SK-N-SH (cell line): ENCODE measurements around the gene TEK. TPM values are rescaled to one million over a fixed set of nuclear protein-coding genes. Genes with fewer than 3 reads are reported as not detected.
A peak's percentile ranks its signal among the peaks of the same experiment; 100 is the strongest.

Experiments used
- CTCF ChIA-PET: fragments of 300-600, 350-600 bp; formaldehyde crosslinking; extraction: SDS; loops from one replicate; lab custom pipeline; 2021; lab: Yijun Ruan, JAX
- POLR2A ChIA-PET: fragments of 350-600 bp; sonication (Branson Sonifier 250); formaldehyde crosslinking; extraction: SDS; loops from one replicate; lab custom pipeline; 2020; ENCODE audit warnings: antibody characterized with exemption, inconsistent platforms; lab: Yijun Ruan, JAX
- DNase-seq: peaks from one replicate; pipeline ENCODE4 v3.0.0; 2012
- H2AFZ ChIP-seq: fragments of 200-600 bp; sonication (generic); 2 replicates; pipeline ENCODE4 v1.8.1; 2016; ENCODE audit warnings: antibody characterized with exemption, mild to moderate bottlenecking, low read depth
- H3F3A ChIP-seq: fragments of 200-600 bp; sonication (generic); replicated peaks from 2 replicates; pipeline ENCODE3; 2016; ENCODE audit warnings: antibody characterized with exemption, mild to moderate bottlenecking; ENCODE audit not compliant: insufficient read depth
- H3K27ac ChIP-seq, 2 experiments: fragments of 200-500 bp in 1 of 2; fragments of 200-600 bp in 1 of 2; sonication (Bioruptor generic) in 1 of 2; sonication (generic), shearing (Covaris generic) in 1 of 2; 2 replicates each; pipeline versions ENCODE4 v1.5.1 to v1.6.1; 2014 to 2016; ENCODE audit warnings: low read depth in 2 of 2, inconsistent platforms in 1 of 2, low read length in 1 of 2, mild to moderate bottlenecking in 1 of 2, mixed read lengths in 1 of 2
- H3K27me3 ChIP-seq: fragments of 200-600 bp; sonication (generic), shearing (Covaris generic); 2 replicates; pipeline ENCODE4 v1.6.1; 2016; ENCODE audit warnings: mixed run types; ENCODE audit not compliant: insufficient read depth
- H3K36me3 ChIP-seq, 2 experiments: fragments of 200-500 bp in 1 of 2; fragments of 200-600 bp in 1 of 2; sonication (Bioruptor generic) in 1 of 2; sonication (generic) in 1 of 2; replicated peaks in 1 of 2; 2 replicates each; pipeline versions ENCODE3 to v1.5.1; 2014 to 2016; ENCODE audit warnings: low read length in 1 of 2, mild to moderate bottlenecking in 1 of 2; ENCODE audit not compliant: insufficient read depth in 2 of 2, control insufficient read depth in 1 of 2
- H3K4me1 ChIP-seq, 2 experiments: fragments of 200-500 bp in 1 of 2; fragments of 200-600 bp in 1 of 2; sonication (Bioruptor generic) in 1 of 2; sonication (generic), shearing (Covaris generic) in 1 of 2; 2 replicates each; pipeline versions ENCODE4 v1.5.1 to v1.6.1; 2014 to 2016; ENCODE audit warnings: low read depth in 1 of 2, low read length in 1 of 2, mixed run types in 1 of 2; ENCODE audit not compliant: insufficient read depth in 2 of 2, control insufficient read depth in 1 of 2
- H3K4me2 ChIP-seq: fragments of 200-600 bp; sonication (generic), shearing (Covaris generic); 2 replicates; pipeline ENCODE4 v1.6.1; 2017; ENCODE audit warnings: mixed run types
- H3K4me3 ChIP-seq, 2 experiments: fragments of 200-500 bp in 1 of 2; fragments of 200-600 bp in 1 of 2; sonication (Bioruptor generic) in 1 of 2; sonication (generic), shearing (Covaris generic) in 1 of 2; 2 replicates each; pipeline versions ENCODE4 v1.5.1 to v1.8.1; 2014 to 2016; ENCODE audit warnings: low read depth in 2 of 2, inconsistent platforms in 1 of 2, low read length in 1 of 2, mild to moderate bottlenecking in 1 of 2, mixed read lengths in 1 of 2, moderate library complexity in 1 of 2
- H3K79me2 ChIP-seq: fragments of 200-600 bp; sonication (generic); 2 replicates; pipeline ENCODE4 v1.8.1; 2017; ENCODE audit warnings: mild to moderate bottlenecking; ENCODE audit not compliant: insufficient read depth
- H3K9ac ChIP-seq: fragments of 200-600 bp; sonication (generic); 2 replicates; pipeline ENCODE4 v1.6.1; 2017; ENCODE audit warnings: mixed run types
- H3K9me2 ChIP-seq: fragments of 200-600 bp; sonication (generic); 2 replicates; pipeline ENCODE4 v1.6.1; 2017; ENCODE audit warnings: mixed run types
- H3K9me3 ChIP-seq: fragments of 200-600 bp; sonication (generic); 2 replicates; pipeline ENCODE4 v1.6.1; 2017; ENCODE audit warnings: mixed run types, mild to moderate bottlenecking, moderate library complexity
- H4K20me1 ChIP-seq: fragments of 200-600 bp; sonication (generic); 2 replicates; pipeline ENCODE4 v1.6.1; 2017; ENCODE audit warnings: mild to moderate bottlenecking, mixed run types; ENCODE audit not compliant: insufficient read depth
- ELF1 ChIP-seq: IDR thresholded peaks from 2 replicates; pipeline ENCODE4 v1.4.0; 2012
- EP300 ChIP-seq, 2 experiments: IDR thresholded peaks; 2 replicates each; pipeline versions ENCODE4 v1.4.0 to v1.6.1; 2012; ENCODE audit warnings: borderline replicate concordance in 1 of 2, low read depth in 1 of 2, low read length in 1 of 2
- EZH2phosphoT487 ChIP-seq: fragments of 200-600 bp; sonication (generic); IDR thresholded peaks from 2 replicates; pipeline ENCODE4 v1.6.1; 2017; ENCODE audit warnings: low read depth, mixed run types, mild to moderate bottlenecking, antibody characterized with exemption, moderate library complexity, borderline replicate concordance
- FOSL2 ChIP-seq: IDR thresholded peaks from 2 replicates; pipeline ENCODE4 v1.4.0; 2012; ENCODE audit warnings: low read depth, mild to moderate bottlenecking, moderate library complexity, borderline replicate concordance
- FOXJ3 ChIP-seq: sonication (generic); formaldehyde crosslinking; IDR thresholded peaks from 2 replicates; pipeline ENCODE4 v1.5.1; 2020; ENCODE audit warnings: mild to moderate bottlenecking, missing genetic modification reagents
- FOXM1 ChIP-seq: IDR thresholded peaks from 2 replicates; pipeline ENCODE4 v1.4.0; 2012; ENCODE audit warnings: low read depth, mild to moderate bottlenecking
- GABPA ChIP-seq: IDR thresholded peaks from 2 replicates; pipeline ENCODE4 v1.4.0; 2012; ENCODE audit warnings: low read depth, mild to moderate bottlenecking
- GATA2 ChIP-seq: sonication (generic); formaldehyde crosslinking; IDR thresholded peaks from 2 replicates; pipeline ENCODE4 v1.5.0; 2020; ENCODE audit warnings: mild to moderate bottlenecking, missing genetic modification reagents
- MEF2A ChIP-seq: IDR thresholded peaks from 2 replicates; pipeline ENCODE4 v1.4.0; 2012; ENCODE audit warnings: low read depth, borderline replicate concordance
- MXI1 ChIP-seq: IDR thresholded peaks from 2 replicates; pipeline ENCODE4 v1.6.1; 2012; ENCODE audit warnings: mild to moderate bottlenecking, low read depth, low read length, improper control_type of control experiment
- NRF1 ChIP-seq: IDR thresholded peaks from 2 replicates; pipeline ENCODE4 v1.6.1; 2012; ENCODE audit warnings: low read depth, mild to moderate bottlenecking, low read length
- RCOR1 ChIP-seq: fragments of 150-350 bp; IDR thresholded peaks from 2 replicates; pipeline ENCODE4 v1.6.1; 2017; ENCODE audit warnings: antibody characterized with exemption, low read length
- SMC3 ChIP-seq: IDR thresholded peaks from 2 replicates; pipeline ENCODE4 v1.6.1; 2012; ENCODE audit warnings: low read depth, low read length, improper control_type of control experiment
- TAF1 ChIP-seq: IDR thresholded peaks from 2 replicates; pipeline ENCODE4 v1.6.1; 2012; ENCODE audit warnings: low read depth, mild to moderate bottlenecking, low read length, moderate library complexity, borderline replicate concordance
- TCF12 ChIP-seq: IDR thresholded peaks from 2 replicates; pipeline ENCODE4 v1.4.0; 2012
- WGBS: methylation state at CpG from one replicate; pipeline ENCODE4 v1.1.6; 2017; ENCODE audit warnings: low lambda C conversion rate; 5-methylcytosine and 5-hydroxymethylcytosine counted together
- polyA plus RNA-seq, 3 experiments: library from polyadenylated mRNA; depleted of rRNA; stranded (reverse); fragments of >200 nt; gene quantifications; 2 replicates each; pipeline ENCODE4 v1.2.3, GENCODE V29; 2012
- TF ChIP-seq, protein P1 (sequence below): IDR thresholded peaks from 2 replicates; pipeline ENCODE4 v1.4.0; 2012; ENCODE audit warnings: low read depth, borderline replicate concordance
- TF ChIP-seq, protein P2 (sequence below): fragments of 150-350 bp; IDR thresholded peaks from 2 replicates; pipeline ENCODE4 v1.6.1; 2017; ENCODE audit warnings: antibody characterized with exemption, low read length, low read depth, borderline replicate concordance
- TF ChIP-seq, protein P3 (sequence below): IDR thresholded peaks from 2 replicates; pipeline ENCODE4 v1.4.0; 2012; ENCODE audit warnings: low read depth, borderline replicate concordance
- TF ChIP-seq, protein P4 (sequence below): IDR thresholded peaks from 2 replicates; pipeline ENCODE4 v1.4.0; 2012; ENCODE audit warnings: low read depth

TEK gene
- polyA plus RNA-seq, 1 of the 3 experiments (the other 2 are of a cell fraction): 0.03 TPM

DNA sequence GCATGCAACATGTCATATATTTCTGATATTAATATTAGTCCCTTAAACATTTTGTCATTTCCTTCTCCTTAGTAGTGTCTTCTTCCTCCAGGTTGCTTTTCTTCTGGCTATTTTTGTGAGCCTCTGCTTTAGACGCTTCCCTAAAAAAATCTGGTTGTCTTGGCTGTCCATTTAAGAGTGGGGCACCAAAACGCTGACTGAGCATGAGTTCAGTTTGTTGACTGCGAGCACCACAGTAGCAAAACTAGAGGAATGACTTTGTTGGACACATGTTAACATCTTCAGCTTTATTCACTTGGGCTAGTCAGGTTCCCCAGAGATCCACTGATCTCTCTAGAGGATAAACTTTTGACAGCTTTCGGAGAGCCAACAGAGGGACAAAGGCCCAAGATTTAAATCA is 19.3 kb upstream of the TEK start:
- Histone ChIP-seq H2AFZ (peak overlapping the region; percentile 61; the same call in 1 of the 2 replicates), H3K4me2 (0 out of 2 replicates have a peak overlapping the region, but pooled peaks have one; percentile 56), H3K4me1 (peaks cover 0 to 31% of the 10 kb centered on the region in 2 experiments), H3K79me2 (no peaks in the 10 kb centered on the region), H3K36me3 (no peaks in the 10 kb centered on the region), H3K9ac (no peak overlapping the region), H3K27ac (peak overlapping the region; percentile 14 to 66; a peak in 3 of 4 replicates), H3K9me2 (no peaks in the 10 kb centered on the region), H3K4me3 (no peak overlapping the region), H3F3A (peaks cover 23% of the 10 kb centered on the region), H4K20me1 (no peaks in the 10 kb centered on the region), H3K27me3 (no peaks in the 10 kb centered on the region), H3K9me3 (no peaks in the 10 kb centered on the region)
- WGBS: 95% methylated on average over 4 of the region's 4 CpGs
- POLR2A ChIA-PET: no interaction called here
- no peak for DNase-seq
- CTCF ChIA-PET: no interaction called here
- TF ChIP-seq TAF1: no peak
- no peak for TF ChIP-seq GABPA
- TF ChIP-seq, protein P1, sequence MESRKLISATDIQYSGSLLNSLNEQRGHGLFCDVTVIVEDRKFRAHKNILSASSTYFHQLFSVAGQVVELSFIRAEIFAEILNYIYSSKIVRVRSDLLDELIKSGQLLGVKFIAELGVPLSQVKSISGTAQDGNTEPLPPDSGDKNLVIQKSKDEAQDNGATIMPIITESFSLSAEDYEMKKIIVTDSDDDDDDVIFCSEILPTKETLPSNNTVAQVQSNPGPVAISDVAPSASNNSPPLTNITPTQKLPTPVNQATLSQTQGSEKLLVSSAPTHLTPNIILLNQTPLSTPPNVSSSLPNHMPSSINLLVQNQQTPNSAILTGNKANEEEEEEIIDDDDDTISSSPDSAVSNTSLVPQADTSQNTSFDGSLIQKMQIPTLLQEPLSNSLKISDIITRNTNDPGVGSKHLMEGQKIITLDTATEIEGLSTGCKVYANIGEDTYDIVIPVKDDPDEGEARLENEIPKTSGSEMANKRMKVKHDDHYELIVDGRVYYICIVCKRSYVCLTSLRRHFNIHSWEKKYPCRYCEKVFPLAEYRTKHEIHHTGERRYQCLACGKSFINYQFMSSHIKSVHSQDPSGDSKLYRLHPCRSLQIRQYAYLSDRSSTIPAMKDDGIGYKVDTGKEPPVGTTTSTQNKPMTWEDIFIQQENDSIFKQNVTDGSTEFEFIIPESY: no peak
- TF ChIP-seq MXI1: no peak
- no peak for TF ChIP-seq ELF1
- TF ChIP-seq, protein P2, sequence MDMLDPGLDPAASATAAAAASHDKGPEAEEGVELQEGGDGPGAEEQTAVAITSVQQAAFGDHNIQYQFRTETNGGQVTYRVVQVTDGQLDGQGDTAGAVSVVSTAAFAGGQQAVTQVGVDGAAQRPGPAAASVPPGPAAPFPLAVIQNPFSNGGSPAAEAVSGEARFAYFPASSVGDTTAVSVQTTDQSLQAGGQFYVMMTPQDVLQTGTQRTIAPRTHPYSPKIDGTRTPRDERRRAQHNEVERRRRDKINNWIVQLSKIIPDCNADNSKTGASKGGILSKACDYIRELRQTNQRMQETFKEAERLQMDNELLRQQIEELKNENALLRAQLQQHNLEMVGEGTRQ: no peak
- TF ChIP-seq EP300 (IDR thresholded peaks at IDR 0.05; ENCODE audit: borderline replicate concordance in 1 of 2, low read depth in 1 of 2, low read length in 1 of 2): no peak
- no peak for TF ChIP-seq MEF2A
- no peak for TF ChIP-seq FOSL2
- no peak for TF ChIP-seq EZH2phosphoT487

DNA sequence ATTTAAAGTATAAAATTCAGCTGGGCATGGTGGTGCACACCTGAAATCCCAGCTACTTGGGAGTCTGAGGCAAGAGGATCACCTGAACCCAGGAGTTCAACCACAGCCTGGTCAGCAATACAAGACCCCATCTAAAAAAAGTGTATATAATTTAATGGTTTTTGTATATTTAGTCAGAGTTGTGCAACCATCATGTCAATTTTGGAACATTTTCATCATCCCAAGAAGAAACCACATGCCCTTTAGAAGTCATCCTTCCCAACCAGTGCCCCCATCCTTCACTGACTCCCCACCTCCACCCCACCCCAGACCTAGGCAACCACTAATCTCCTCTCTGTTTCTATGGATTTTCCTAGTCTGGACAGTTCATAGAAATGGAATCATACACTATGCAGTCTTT is 18.8 kb upstream of the TEK start:
- TF ChIP-seq, protein P3, sequence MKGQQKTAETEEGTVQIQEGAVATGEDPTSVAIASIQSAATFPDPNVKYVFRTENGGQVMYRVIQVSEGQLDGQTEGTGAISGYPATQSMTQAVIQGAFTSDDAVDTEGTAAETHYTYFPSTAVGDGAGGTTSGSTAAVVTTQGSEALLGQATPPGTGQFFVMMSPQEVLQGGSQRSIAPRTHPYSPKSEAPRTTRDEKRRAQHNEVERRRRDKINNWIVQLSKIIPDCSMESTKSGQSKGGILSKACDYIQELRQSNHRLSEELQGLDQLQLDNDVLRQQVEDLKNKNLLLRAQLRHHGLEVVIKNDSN: no peak
- TF ChIP-seq GATA2 (no peak), GABPA (no peak), TCF12 (no peak), RCOR1 (no peak), NRF1 (no peak), FOSL2 (no peak), FOXJ3 (CRISPR knock-in tag) (no peak), SMC3 (no peak), FOXM1 (no peak)
- TF ChIP-seq, protein P4, sequence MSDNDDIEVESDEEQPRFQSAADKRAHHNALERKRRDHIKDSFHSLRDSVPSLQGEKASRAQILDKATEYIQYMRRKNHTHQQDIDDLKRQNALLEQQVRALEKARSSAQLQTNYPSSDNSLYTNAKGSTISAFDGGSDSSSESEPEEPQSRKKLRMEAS: no peak
- TF ChIP-seq, protein P1: no peak
- no peaks in the 10 kb centered on the region for H3K27me3 ChIP-seq
- no peaks in the 10 kb centered on the region for H3K9me3 ChIP-seq
- H3K4me3 ChIP-seq: no peak overlapping the region
- no peaks in the 10 kb centered on the region for H3K79me2 ChIP-seq
- no peaks in the 10 kb centered on the region for H4K20me1 ChIP-seq
- H3F3A ChIP-seq: peaks cover 23% of the 10 kb centered on the region
- no peak for DNase-seq
- ChIA-PET CTCF (no interaction called here), POLR2A (no interaction called here)
- H2AFZ ChIP-seq: no peak overlapping the region
- H3K9ac ChIP-seq: no peak overlapping the region
- no peak overlapping the region for H3K4me2 ChIP-seq
- no peak overlapping the region for H3K27ac ChIP-seq
- H3K4me1 ChIP-seq: peaks cover 0 to 35% of the 10 kb centered on the region in 2 experiments
- H3K9me2 ChIP-seq: no peaks in the 10 kb centered on the region
- H3K36me3 ChIP-seq: no peaks in the 10 kb centered on the region
